ENCODE results near the gene RPL10A.

RPL10A gene

GRCh38 chr6:35449287-35449881 lies 18.8 kb upstream of the RPL10A start:
- FAIRE-seq, result no peak

- FAIRE-seq, result no peak
Measured at GRCh38 chr6:35451354-35452182, 16.6 kb upstream of the RPL10A start.

- no peak for FAIRE-seq
Measured at GRCh38 chr6:35452183-35453090, 15.8 kb upstream of the RPL10A start, which contains the start of gene FANCE. Gene FANCE (plus strand): TSS chr6:35452338. CDS start chr6:35452546, 208 bp downstream.

- no peak for FAIRE-seq
Measured at GRCh38 chr6:35453236-35453635, 15.0 kb upstream of the RPL10A start.

GRCh38 chr6:35454391-35455110 lies 13.7 kb upstream of the RPL10A start:
- FAIRE-seq, result no peak

- FAIRE-seq, result no peak
Measured at GRCh38 chr6:35457907-35458306, 10.3 kb upstream of the RPL10A start.

GRCh38 chr6:35461270-35461669 lies 6.9 kb upstream of the RPL10A start:
- FAIRE-seq, result no peak

- FAIRE-seq, result no peak
Measured at GRCh38 chr6:35463292-35463691, 4.9 kb upstream of the RPL10A start.

- no peak for FAIRE-seq
Measured at GRCh38 chr6:35465646-35466045, 2.6 kb upstream of the RPL10A start.

- FAIRE-seq, result no peak
Measured at GRCh38 chr6:35468980-35469750, 964 bp downstream of the RPL10A start.

- FAIRE-seq, result no peak
Measured at GRCh38 chr6:35469751-35470662, 1.8 kb downstream of the RPL10A start.

- FAIRE-seq, result no peak
Measured at GRCh38 chr6:35470663-35471120, 2.5 kb downstream of the RPL10A start.

- no peak for FAIRE-seq
Measured at GRCh38 chr6:35471836-35472345, 3.7 kb downstream of the RPL10A start.

GRCh38 chr6:35473075-35473849 lies 5.1 kb downstream of the RPL10A start:
- no peak for FAIRE-seq

- no peak for FAIRE-seq
Measured at GRCh38 chr6:35473850-35474130, 5.6 kb downstream of the RPL10A start.

- no peak for FAIRE-seq
Measured at GRCh38 chr6:35474131-35474941, 6.1 kb downstream of the RPL10A start.

GRCh38 chr6:35474942-35475570 lies 6.9 kb downstream of the RPL10A start:
- FAIRE-seq, result no peak

GRCh38 chr6:35475573-35475972 lies 7.4 kb downstream of the RPL10A start:
- no peak for FAIRE-seq
